Stomach (tissue), 4 donors: ENCODE results near the gene IL12RB2.

Source experiments
- EP300 ChIP-seq: sonication (generic); formaldehyde crosslinking; IDR thresholded peaks from one replicate; pipeline ENCODE4 v1.6.1; 2017; ENCODE audit warnings: antibody characterized with exemption
- POLR2A ChIP-seq, 4 donors: fragments of 450-650 bp; IDR thresholded peaks; one replicate each; pipeline ENCODE4 v1.6.1; 2016; ENCODE audit warnings: antibody characterized with exemption in 4 of 4, control low read depth in 2 of 4, mild to moderate bottlenecking in 1 of 4, moderate library complexity in 1 of 4
- POLR2AphosphoS5 ChIP-seq, 3 donors: sonication (generic); formaldehyde crosslinking; IDR thresholded peaks; one replicate each; pipeline ENCODE4 v1.6.1; 2016; ENCODE audit warnings: antibody characterized with exemption in 3 of 3
- TF ChIP-seq, protein P1 (sequence below), 7 experiments: fragments of 450-650 bp in 4 of 7; fragments of 200-600 bp in 3 of 7; sonication (generic) in 3 of 7; IDR thresholded peaks; one replicate each; pipeline ENCODE4 v1.5.1; 2016 to 2019; ENCODE audit warnings: antibody characterized with exemption in 7 of 7, control low read depth in 2 of 7, mild to moderate bottlenecking in 1 of 7

DNA sequence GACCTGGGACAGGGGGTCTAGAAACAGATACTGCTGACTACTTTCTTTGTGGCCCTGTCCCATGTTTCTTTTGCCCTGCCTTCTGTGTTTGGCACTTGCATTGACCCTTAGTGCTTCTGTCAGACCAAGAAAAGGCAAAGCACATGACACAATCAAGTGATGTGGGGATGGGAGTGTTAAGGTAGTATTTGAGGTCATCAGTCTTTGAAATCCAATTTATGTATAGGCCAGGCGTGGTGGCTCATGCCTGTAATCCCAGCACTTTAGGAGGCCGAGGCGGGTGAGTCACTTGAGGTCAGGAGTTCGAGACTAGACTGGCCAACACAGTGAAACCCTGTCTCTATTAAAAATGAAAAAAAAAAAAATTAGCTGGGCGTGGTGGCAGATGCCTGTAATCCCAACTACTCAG is 96.5 kb downstream of the IL12RB2 start:
- TF ChIP-seq POLR2A (IDR thresholded peaks at IDR 0.05) (no peak), POLR2AphosphoS5 (IDR thresholded peaks at IDR 0.05) (no peak), EP300 (no peak)
- TF ChIP-seq, protein P1, sequence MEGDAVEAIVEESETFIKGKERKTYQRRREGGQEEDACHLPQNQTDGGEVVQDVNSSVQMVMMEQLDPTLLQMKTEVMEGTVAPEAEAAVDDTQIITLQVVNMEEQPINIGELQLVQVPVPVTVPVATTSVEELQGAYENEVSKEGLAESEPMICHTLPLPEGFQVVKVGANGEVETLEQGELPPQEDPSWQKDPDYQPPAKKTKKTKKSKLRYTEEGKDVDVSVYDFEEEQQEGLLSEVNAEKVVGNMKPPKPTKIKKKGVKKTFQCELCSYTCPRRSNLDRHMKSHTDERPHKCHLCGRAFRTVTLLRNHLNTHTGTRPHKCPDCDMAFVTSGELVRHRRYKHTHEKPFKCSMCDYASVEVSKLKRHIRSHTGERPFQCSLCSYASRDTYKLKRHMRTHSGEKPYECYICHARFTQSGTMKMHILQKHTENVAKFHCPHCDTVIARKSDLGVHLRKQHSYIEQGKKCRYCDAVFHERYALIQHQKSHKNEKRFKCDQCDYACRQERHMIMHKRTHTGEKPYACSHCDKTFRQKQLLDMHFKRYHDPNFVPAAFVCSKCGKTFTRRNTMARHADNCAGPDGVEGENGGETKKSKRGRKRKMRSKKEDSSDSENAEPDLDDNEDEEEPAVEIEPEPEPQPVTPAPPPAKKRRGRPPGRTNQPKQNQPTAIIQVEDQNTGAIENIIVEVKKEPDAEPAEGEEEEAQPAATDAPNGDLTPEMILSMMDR (IDR thresholded peaks at IDR 0.05), result no peak
